Activated T-cell treated with anti-CD3 and anti-CD28 coated beads for 1 hour (primary cell): ENCODE results near the gene DCLK2.

Experiments used
- DNase-seq: peaks from one replicate; pipeline ENCODE4 v3.0.0-alpha.2; 2020; ENCODE audit warnings: low read depth

The DCLK2 gene

GRCh38 chr4:150264595-150265161 lies 186.4 kb downstream of the DCLK2 start:
- no peak for DNase-seq

- no peak for DNase-seq
Observed at GRCh38 chr4:150265806-150266205, 187.6 kb downstream of the DCLK2 start.

- no peak for DNase-seq
Observed at GRCh38 chr4:150268444-150268843, 190.2 kb downstream of the DCLK2 start.

GRCh38 chr4:150278206-150278605 lies 200.0 kb downstream of the DCLK2 start:
- DNase-seq: no peak

GRCh38 chr4:150280081-150280895 lies 202.0 kb downstream of the DCLK2 start:
- no peak for DNase-seq

- DNase-seq: no peak
Observed at GRCh38 chr4:150280975-150281374, 202.7 kb downstream of the DCLK2 start.

GRCh38 chr4:150283689-150284088 lies 205.4 kb downstream of the DCLK2 start:
- no peak for DNase-seq

GRCh38 chr4:150286656-150287055 lies 208.4 kb downstream of the DCLK2 start:
- DNase-seq: no peak

GRCh38 chr4:150289198-150289597 lies 211.0 kb downstream of the DCLK2 start:
- no peak for DNase-seq

GRCh38 chr4:150289881-150290280 lies 211.6 kb downstream of the DCLK2 start:
- DNase-seq: no peak

GRCh38 chr4:150297861-150298474 lies 219.7 kb downstream of the DCLK2 start:
- DNase-seq: peak; percentile 5

GRCh38 chr4:150299816-150300215 lies 221.6 kb downstream of the DCLK2 start:
- no peak for DNase-seq

- no peak for DNase-seq
Observed at GRCh38 chr4:150302553-150302952, 224.3 kb downstream of the DCLK2 start.

GRCh38 chr4:150305995-150306394 lies 227.8 kb downstream of the DCLK2 start:
- DNase-seq: no peak

- no peak for DNase-seq
Observed at GRCh38 chr4:150306719-150307118, 228.5 kb downstream of the DCLK2 start.
